ENCODE data around the gene SERP2.
"Not testable (repeated sequence)": the region's sequence is repeated elsewhere in the genome, so short reads cannot be mapped to it uniquely, and the experiment has no call there.

SERP2 gene

GRCh38 chr13:44373601-44374347 lies at the start of gene SERP2:
Gene SERP2 (plus strand): TSS chr13:44373824. CDS start chr13:44374026, 202 bp downstream.
- DNase-seq (ENCODE audit: low read depth), result no peak

GRCh38 chr13:44326961-44327360 lies 46.7 kb upstream of the SERP2 start:
- no peak for DNase-seq (ENCODE audit: low read depth)

- not testable (repeated sequence) for DNase-seq (ENCODE audit: low read depth)
Observed at GRCh38 chr13:44329041-44329440, 44.6 kb upstream of the SERP2 start.

GRCh38 chr13:44329909-44330545 lies 43.6 kb upstream of the SERP2 start:
- no peak for DNase-seq (ENCODE audit: low read depth)

GRCh38 chr13:44331446-44331845 lies 42.2 kb upstream of the SERP2 start:
- no peak for DNase-seq (ENCODE audit: low read depth)

GRCh38 chr13:44331912-44332851 lies 41.4 kb upstream of the SERP2 start:
- DNase-seq (ENCODE audit: low read depth), result peak; percentile 24

- DNase-seq (ENCODE audit: low read depth), result no peak
Observed at GRCh38 chr13:44333950-44334655, 39.5 kb upstream of the SERP2 start.

GRCh38 chr13:44334751-44335150 lies 38.9 kb upstream of the SERP2 start:
- DNase-seq (ENCODE audit: low read depth), result no peak

GRCh38 chr13:44336934-44337333 lies 36.7 kb upstream of the SERP2 start:
- DNase-seq (ENCODE audit: low read depth), result no peak

GRCh38 chr13:44337581-44337980 lies 36.0 kb upstream of the SERP2 start:
- DNase-seq (ENCODE audit: low read depth), result no peak

- no peak for DNase-seq (ENCODE audit: low read depth)
Observed at GRCh38 chr13:44340508-44340907, 33.1 kb upstream of the SERP2 start.

- DNase-seq (ENCODE audit: low read depth), result no peak
Observed at GRCh38 chr13:44342741-44343140, 30.9 kb upstream of the SERP2 start.

- no peak for DNase-seq (ENCODE audit: low read depth)
Observed at GRCh38 chr13:44346534-44346933, 27.1 kb upstream of the SERP2 start.

GRCh38 chr13:44347301-44347700 lies 26.3 kb upstream of the SERP2 start:
- no peak for DNase-seq (ENCODE audit: low read depth)

- no peak for DNase-seq (ENCODE audit: low read depth)
Observed at GRCh38 chr13:44347949-44348348, 25.7 kb upstream of the SERP2 start.

GRCh38 chr13:44350775-44351504 lies 22.7 kb upstream of the SERP2 start:
- no peak for DNase-seq (ENCODE audit: low read depth)

GRCh38 chr13:44351505-44351854 lies 22.1 kb upstream of the SERP2 start:
- no peak for DNase-seq (ENCODE audit: low read depth)

GRCh38 chr13:44352202-44352601 lies 21.4 kb upstream of the SERP2 start:
- no peak for DNase-seq (ENCODE audit: low read depth)

GRCh38 chr13:44352671-44353070 lies 21.0 kb upstream of the SERP2 start:
- DNase-seq (ENCODE audit: low read depth), result no peak

- no peak for DNase-seq (ENCODE audit: low read depth)
Observed at GRCh38 chr13:44354331-44354730, 19.3 kb upstream of the SERP2 start.

GRCh38 chr13:44354884-44355283 lies 18.7 kb upstream of the SERP2 start:
- DNase-seq (ENCODE audit: low read depth), result no peak
